Measurements from ENCODE around the gene IL19. TPM values are rescaled to one million over a fixed set of nuclear protein-coding genes. Genes with fewer than 3 reads are reported as not detected.

The IL19 gene
- polyA plus RNA-seq, 2 donors = 0.22 to 1.4 TPM

- WGBS, 2 donors = 83 to 86% methylated on average over 17 of the region's 17 CpGs
- Histone ChIP-seq H3K27ac (ENCODE audit: low read depth in 2 of 2, low read length in 1 of 2) (peak overlapping the region in 1 of 2 donors; percentile 35), H3K4me1 (ENCODE audit: control insufficient read depth in 2 of 2, insufficient read depth in 2 of 2, low read length in 1 of 2) (no peaks in the 10 kb centered on the region), H3K4me3 (ENCODE audit: low read depth in 1 of 2, low read length in 2 of 2) (no peak overlapping the region), H3K27me3 (ENCODE audit: control insufficient read depth in 1 of 2, insufficient read depth in 2 of 2, low read length in 2 of 2) (no peaks in the 10 kb centered on the region), H3K36me3 (ENCODE audit: control insufficient read depth in 2 of 2, insufficient read depth in 2 of 2, low read length in 1 of 2) (no peaks in the 10 kb centered on the region), H3K9me3 (ENCODE audit: control insufficient read depth in 2 of 2, insufficient read depth in 1 of 2, low read depth in 1 of 2, low read length in 1 of 2) (no peaks in the 10 kb centered on the region)
Observed at GRCh38 chr1:206784471-206784903, 13.9 kb downstream of the IL19 start.

- Histone ChIP-seq H3K9me3 (ENCODE audit: control insufficient read depth in 2 of 2, insufficient read depth in 1 of 2, low read depth in 1 of 2, low read length in 1 of 2) (no peaks in the 10 kb centered on the region), H3K4me1 (ENCODE audit: control insufficient read depth in 2 of 2, insufficient read depth in 2 of 2, low read length in 1 of 2) (no peaks in the 10 kb centered on the region), H3K4me3 (ENCODE audit: low read depth in 1 of 2, low read length in 2 of 2) (no peak overlapping the region), H3K27me3 (ENCODE audit: control insufficient read depth in 1 of 2, insufficient read depth in 2 of 2, low read length in 2 of 2) (no peaks in the 10 kb centered on the region), H3K27ac (ENCODE audit: low read depth in 2 of 2, low read length in 1 of 2) (no peak overlapping the region), H3K36me3 (ENCODE audit: control insufficient read depth in 2 of 2, insufficient read depth in 2 of 2, low read length in 1 of 2) (no peaks in the 10 kb centered on the region)
- WGBS, 2 donors = 88 to 92% methylated on average over 4 of the region's 4 CpGs
Observed at GRCh38 chr1:206785182-206785765, 14.7 kb downstream of the IL19 start.

DNA sequence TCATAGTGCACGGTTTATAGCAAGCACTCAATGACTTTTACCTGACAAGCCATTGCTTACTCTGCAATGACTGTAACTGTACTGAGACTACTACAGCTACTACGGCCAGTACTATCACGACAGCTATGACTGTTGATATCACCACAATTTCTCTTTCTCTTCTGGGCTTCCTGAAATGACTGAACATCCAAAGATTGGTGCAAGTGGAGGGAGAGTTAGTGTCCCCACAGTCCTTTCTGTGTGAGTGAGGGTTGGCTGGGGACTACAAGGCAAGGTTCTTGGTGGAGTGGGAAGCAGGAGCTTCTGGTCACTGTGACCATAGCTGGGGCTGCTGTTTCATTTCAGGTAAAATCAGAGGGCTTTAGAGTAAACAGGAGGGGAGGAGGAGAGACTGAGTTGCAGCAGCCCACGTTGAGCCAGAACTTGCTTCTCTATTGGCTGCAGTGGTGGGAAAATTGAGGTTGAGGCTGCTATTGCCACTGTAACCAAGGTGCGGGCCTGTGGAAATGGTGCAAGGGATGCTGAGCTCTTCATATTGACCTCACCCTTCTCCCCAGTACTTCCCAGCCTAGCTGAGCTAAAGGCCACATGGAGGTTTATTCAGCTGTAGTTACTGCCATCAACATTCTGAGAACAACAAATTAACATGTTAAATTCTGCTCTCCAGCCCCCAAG, 15.8 kb downstream of the IL19 start:
- Histone ChIP-seq H3K36me3 (ENCODE audit: control insufficient read depth in 2 of 2, insufficient read depth in 2 of 2, low read length in 1 of 2) (no peaks in the 10 kb centered on the region), H3K27ac (ENCODE audit: low read depth in 2 of 2, low read length in 1 of 2) (no peak overlapping the region), H3K27me3 (ENCODE audit: control insufficient read depth in 1 of 2, insufficient read depth in 2 of 2, low read length in 2 of 2) (no peaks in the 10 kb centered on the region), H3K4me3 (ENCODE audit: low read depth in 1 of 2, low read length in 2 of 2) (no peak overlapping the region), H3K4me1 (ENCODE audit: control insufficient read depth in 2 of 2, insufficient read depth in 2 of 2, low read length in 1 of 2) (no peaks in the 10 kb centered on the region), H3K9me3 (ENCODE audit: control insufficient read depth in 2 of 2, insufficient read depth in 1 of 2, low read depth in 1 of 2, low read length in 1 of 2) (no peaks in the 10 kb centered on the region)
- 76 to 80% methylated on average over 5 of the region's 5 CpGs for WGBS, 2 donors

- H3K4me3 ChIP-seq (ENCODE audit: low read depth in 1 of 2, low read length in 2 of 2) = no peak overlapping the region
- no peak overlapping the region for H3K27ac ChIP-seq (ENCODE audit: low read depth in 2 of 2, low read length in 1 of 2)
- H3K27me3 ChIP-seq (ENCODE audit: control insufficient read depth in 1 of 2, insufficient read depth in 2 of 2, low read length in 2 of 2) = no peaks in the 10 kb centered on the region
- H3K9me3 ChIP-seq (ENCODE audit: control insufficient read depth in 2 of 2, insufficient read depth in 1 of 2, low read depth in 1 of 2, low read length in 1 of 2) = no peaks in the 10 kb centered on the region
- no peaks in the 10 kb centered on the region for H3K4me1 ChIP-seq (ENCODE audit: control insufficient read depth in 2 of 2, insufficient read depth in 2 of 2, low read length in 1 of 2)
- 81 to 91% methylated on average over 5 of the region's 5 CpGs for WGBS, 2 donors
- H3K36me3 ChIP-seq (ENCODE audit: control insufficient read depth in 2 of 2, insufficient read depth in 2 of 2, low read length in 1 of 2) = no peaks in the 10 kb centered on the region
Observed at GRCh38 chr1:206787891-206788290, 17.3 kb downstream of the IL19 start.

DNA sequence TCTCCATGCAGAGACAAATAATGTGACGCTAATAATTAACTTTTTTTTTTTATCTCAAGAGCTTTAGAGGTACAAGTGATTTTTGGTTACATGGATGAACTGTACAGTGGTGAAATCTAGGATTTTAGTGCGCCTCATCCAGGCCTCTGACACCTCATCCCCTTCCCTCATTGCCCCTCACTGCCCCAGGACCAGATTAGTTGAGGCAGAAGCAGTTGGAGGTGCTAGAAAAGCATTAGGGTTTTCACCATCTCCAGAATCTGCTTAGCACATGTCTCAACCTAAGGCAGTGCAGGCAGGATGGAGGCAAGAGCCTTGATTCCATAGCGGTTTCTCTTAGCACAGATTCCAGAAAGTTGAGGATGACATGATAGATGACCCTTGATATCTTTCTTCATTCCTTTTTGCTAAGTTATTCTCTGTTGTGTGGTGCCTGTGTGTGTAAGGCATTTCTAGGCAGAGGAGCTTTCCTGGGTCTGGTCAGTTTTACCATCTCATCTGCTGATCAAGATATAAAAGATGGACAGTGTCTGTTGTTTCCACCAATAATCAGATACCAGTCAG, 18.0 kb downstream of the IL19 start:
- Histone ChIP-seq H3K4me1 (ENCODE audit: control insufficient read depth in 2 of 2, insufficient read depth in 2 of 2, low read length in 1 of 2) (no peaks in the 10 kb centered on the region), H3K4me3 (ENCODE audit: low read depth in 1 of 2, low read length in 2 of 2) (no peak overlapping the region), H3K27me3 (ENCODE audit: control insufficient read depth in 1 of 2, insufficient read depth in 2 of 2, low read length in 2 of 2) (no peaks in the 10 kb centered on the region), H3K27ac (ENCODE audit: low read depth in 2 of 2, low read length in 1 of 2) (no peak overlapping the region), H3K9me3 (ENCODE audit: control insufficient read depth in 2 of 2, insufficient read depth in 1 of 2, low read depth in 1 of 2, low read length in 1 of 2) (no peaks in the 10 kb centered on the region), H3K36me3 (ENCODE audit: control insufficient read depth in 2 of 2, insufficient read depth in 2 of 2, low read length in 1 of 2) (no peaks in the 10 kb centered on the region)
- 88 to 90% methylated on average over 3 of the region's 3 CpGs for WGBS, 2 donors

DNA sequence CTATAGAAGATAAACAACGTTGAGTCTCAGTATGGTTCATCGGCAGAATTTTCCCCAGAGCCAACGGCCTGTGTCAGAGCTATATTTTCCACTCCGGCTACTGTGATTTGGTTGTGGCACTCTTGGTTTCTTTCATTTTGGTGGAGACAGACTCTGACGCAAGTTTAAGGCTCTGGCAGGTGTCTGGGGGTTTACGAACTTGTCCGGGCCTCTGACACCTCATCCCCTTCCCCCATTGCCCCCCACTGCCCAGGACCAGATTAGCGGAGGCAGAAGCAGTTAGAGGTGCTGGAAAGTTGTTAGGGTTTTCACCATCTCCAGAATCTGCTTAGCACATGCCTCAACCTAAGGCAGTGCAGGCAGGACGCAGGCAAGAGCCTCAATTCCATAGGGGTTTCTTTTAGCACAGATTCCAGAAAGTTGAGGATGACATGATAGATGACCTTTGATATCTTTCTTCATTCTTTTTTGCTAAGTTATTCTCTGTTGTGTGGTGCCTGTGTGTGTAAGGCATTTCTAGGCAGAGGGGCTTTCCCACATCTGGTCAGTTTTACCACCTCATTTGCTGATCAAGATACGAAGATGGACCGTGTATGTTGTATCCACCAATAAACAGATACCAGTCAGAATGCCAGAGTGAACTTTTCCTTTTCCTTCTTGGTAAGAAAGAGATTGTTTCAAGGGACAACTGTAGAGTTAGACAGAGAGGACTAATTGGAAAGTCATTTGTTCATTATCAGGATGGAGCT, 20.1 kb downstream of the IL19 start:
- H3K4me3 ChIP-seq (ENCODE audit: low read depth in 1 of 2, low read length in 2 of 2) = no peak overlapping the region
- no peaks in the 10 kb centered on the region for H3K9me3 ChIP-seq (ENCODE audit: control insufficient read depth in 2 of 2, insufficient read depth in 1 of 2, low read depth in 1 of 2, low read length in 1 of 2)
- H3K27ac ChIP-seq (ENCODE audit: low read depth in 2 of 2, low read length in 1 of 2) = no peak overlapping the region
- WGBS, 2 donors = 85 to 87% methylated on average over 11 of the region's 11 CpGs
- no peaks in the 10 kb centered on the region for H3K27me3 ChIP-seq (ENCODE audit: control insufficient read depth in 1 of 2, insufficient read depth in 2 of 2, low read length in 2 of 2)
- no peaks in the 10 kb centered on the region for H3K4me1 ChIP-seq (ENCODE audit: control insufficient read depth in 2 of 2, insufficient read depth in 2 of 2, low read length in 1 of 2)
- no peaks in the 10 kb centered on the region for H3K36me3 ChIP-seq (ENCODE audit: control insufficient read depth in 2 of 2, insufficient read depth in 2 of 2, low read length in 1 of 2)

DNA sequence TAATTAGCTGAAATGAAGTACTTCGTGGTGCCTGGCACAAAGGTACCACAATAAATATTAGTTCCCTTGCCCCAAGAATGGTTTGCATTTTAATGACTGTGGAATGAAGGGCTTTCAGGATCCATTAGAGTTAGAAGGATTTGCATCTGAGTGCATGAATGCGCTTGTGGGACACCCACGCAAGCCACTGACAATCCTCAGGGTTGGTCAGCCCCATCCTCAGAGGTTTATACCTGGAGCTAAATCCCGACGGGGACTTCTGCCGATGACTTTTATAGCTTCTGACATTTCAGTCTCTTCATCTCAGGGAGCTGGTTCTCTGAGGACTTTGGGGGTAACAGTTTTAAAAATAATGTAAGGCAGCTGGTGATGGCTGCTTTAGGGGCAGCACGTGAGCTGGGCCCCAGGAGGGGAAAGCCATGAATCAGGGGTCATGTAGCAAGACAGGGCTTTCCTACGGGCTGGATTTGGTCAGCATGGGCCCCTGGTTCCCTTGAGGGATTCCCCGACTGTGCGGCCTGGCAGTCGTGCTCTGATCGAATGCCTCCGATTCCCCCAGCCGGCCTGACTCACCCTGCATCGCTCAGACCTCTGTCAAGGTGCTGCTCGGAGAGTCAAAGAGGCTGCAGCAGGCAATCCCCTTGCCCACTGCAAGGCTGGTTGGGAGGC, 22.5 kb downstream of the IL19 start:
- Histone ChIP-seq H3K27me3 (ENCODE audit: control insufficient read depth in 1 of 2, insufficient read depth in 2 of 2, low read length in 2 of 2) (no peaks in the 10 kb centered on the region), H3K36me3 (ENCODE audit: control insufficient read depth in 2 of 2, insufficient read depth in 2 of 2, low read length in 1 of 2) (no peaks in the 10 kb centered on the region), H3K27ac (ENCODE audit: low read depth in 2 of 2, low read length in 1 of 2) (no peak overlapping the region), H3K4me3 (ENCODE audit: low read depth in 1 of 2, low read length in 2 of 2) (no peak overlapping the region), H3K9me3 (ENCODE audit: control insufficient read depth in 2 of 2, insufficient read depth in 1 of 2, low read depth in 1 of 2, low read length in 1 of 2) (no peaks in the 10 kb centered on the region), H3K4me1 (ENCODE audit: control insufficient read depth in 2 of 2, insufficient read depth in 2 of 2, low read length in 1 of 2) (no peaks in the 10 kb centered on the region)
- WGBS, 2 donors = 83 to 84% methylated on average over 16 of the region's 16 CpGs

DNA sequence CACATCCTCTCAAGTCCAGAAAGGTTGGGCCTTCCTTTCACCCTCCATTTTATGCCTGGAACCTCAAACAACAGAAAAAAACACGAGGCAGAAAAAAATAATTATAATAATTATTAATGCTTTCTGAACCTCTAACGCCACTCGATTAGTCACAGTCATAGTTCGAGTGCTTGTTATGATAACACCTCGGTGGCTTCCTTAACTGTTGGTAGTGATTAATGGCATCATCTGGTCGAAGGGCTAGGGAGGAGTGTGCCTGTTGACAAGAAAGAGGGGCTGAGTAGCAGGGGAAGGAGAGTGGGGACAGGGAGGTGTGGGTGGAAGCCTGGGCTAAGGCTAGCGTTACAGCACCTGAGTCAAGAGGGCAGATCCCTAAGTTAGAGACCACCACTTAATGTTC, 23.0 kb downstream of the IL19 start:
- Histone ChIP-seq H3K27ac (ENCODE audit: low read depth in 2 of 2, low read length in 1 of 2) (no peak overlapping the region), H3K4me1 (ENCODE audit: control insufficient read depth in 2 of 2, insufficient read depth in 2 of 2, low read length in 1 of 2) (no peaks in the 10 kb centered on the region), H3K4me3 (ENCODE audit: low read depth in 1 of 2, low read length in 2 of 2) (no peak overlapping the region), H3K27me3 (ENCODE audit: control insufficient read depth in 1 of 2, insufficient read depth in 2 of 2, low read length in 2 of 2) (no peaks in the 10 kb centered on the region), H3K36me3 (ENCODE audit: control insufficient read depth in 2 of 2, insufficient read depth in 2 of 2, low read length in 1 of 2) (no peaks in the 10 kb centered on the region), H3K9me3 (ENCODE audit: control insufficient read depth in 2 of 2, insufficient read depth in 1 of 2, low read depth in 1 of 2, low read length in 1 of 2) (no peaks in the 10 kb centered on the region)
- 55 to 61% methylated on average over 7 of the region's 7 CpGs for WGBS, 2 donors

- no peak overlapping the region for H3K27ac ChIP-seq (ENCODE audit: low read depth in 2 of 2, low read length in 1 of 2)
- H3K4me1 ChIP-seq (ENCODE audit: control insufficient read depth in 2 of 2, insufficient read depth in 2 of 2, low read length in 1 of 2) = no peaks in the 10 kb centered on the region
- H3K36me3 ChIP-seq (ENCODE audit: control insufficient read depth in 2 of 2, insufficient read depth in 2 of 2, low read length in 1 of 2) = no peaks in the 10 kb centered on the region
- no peaks in the 10 kb centered on the region for H3K9me3 ChIP-seq (ENCODE audit: control insufficient read depth in 2 of 2, insufficient read depth in 1 of 2, low read depth in 1 of 2, low read length in 1 of 2)
- 90 to 91% methylated on average over 11 of the region's 11 CpGs for WGBS, 2 donors
- H3K27me3 ChIP-seq (ENCODE audit: control insufficient read depth in 1 of 2, insufficient read depth in 2 of 2, low read length in 2 of 2) = no peaks in the 10 kb centered on the region
- H3K4me3 ChIP-seq (ENCODE audit: low read depth in 1 of 2, low read length in 2 of 2) = no peak overlapping the region
Observed at GRCh38 chr1:206794294-206794908, 23.8 kb downstream of the IL19 start.

Data from esophagus (tissue), 2 donors.